Caco-2 (cell line): ENCODE data around the gene LRP8. TPM values are rescaled to one million over a fixed set of nuclear protein-coding genes. Genes with fewer than 3 reads are reported as not detected.

Experiments used
- BruUV-seq: library from RNA; stranded (reverse); fragments of 400-500 nt; replicated peaks from 2 replicates; lab custom pipeline; 2021; lab: Mats Ljungman, UMichigan
- CTCF ChIA-PET: fragments of 300-600 bp; sonication (Branson Sonifier 250); formaldehyde crosslinking; loops from one replicate; lab custom pipeline; 2022; ENCODE audit warnings: antibody characterized with exemption; lab: Charles Lee
- POLR2A ChIA-PET: fragments of 300-600 bp; sonication (Branson Sonifier 250); formaldehyde crosslinking; loops from one replicate; lab custom pipeline; 2022; ENCODE audit warnings: antibody characterized with exemption; lab: Charles Lee
- DNase-seq, 2 experiments: peaks; one replicate each; pipeline versions ENCODE4 v3.0.0 to v3.0.0-alpha.2; 2020 to 2022
- H3K27me3 ChIP-seq: replicated peaks from 2 replicates; pipeline ENCODE4 v1.6.0; 2011; ENCODE audit warnings: low read length; ENCODE audit not compliant: control insufficient read depth, insufficient read depth
- H3K36me3 ChIP-seq: 2 replicates; pipeline ENCODE4 v1.5.1; 2011; ENCODE audit warnings: low read length; ENCODE audit not compliant: control insufficient read depth, insufficient read depth
- H3K4me1 ChIP-seq: fragments of 250-450 bp; sonication (Bioruptor Pico); 2 replicates; pipeline ENCODE4 v1.5.1; 2020; ENCODE audit warnings: mild to moderate bottlenecking
- H3K4me3 ChIP-seq: 2 replicates; pipeline ENCODE4 v1.5.1; 2011; ENCODE audit warnings: low read depth, mild to moderate bottlenecking, control low read depth, low read length
- H3K9me3 ChIP-seq: fragments of 250-450 bp; sonication (Bioruptor Pico); 2 replicates; pipeline ENCODE4 v1.5.1; 2020; ENCODE audit warnings: mild to moderate bottlenecking, moderate library complexity
- H3K27ac Mint-ChIP-seq: one replicate; pipeline ENCODE4 v1.8.0; 2022; ENCODE audit warnings: mixed read lengths; ENCODE audit not compliant: unreplicated experiment
- H3K27me3 Mint-ChIP-seq: one replicate; pipeline ENCODE4 v1.8.0; 2022; ENCODE audit warnings: mixed read lengths; ENCODE audit not compliant: insufficient read depth, unreplicated experiment
- H3K36me3 Mint-ChIP-seq: one replicate; pipeline ENCODE4 v1.8.0; 2022; ENCODE audit warnings: mild to moderate bottlenecking, mixed read lengths; ENCODE audit not compliant: insufficient read depth, unreplicated experiment
- H3K4me1 Mint-ChIP-seq: one replicate; pipeline ENCODE4 v1.8.0; 2022; ENCODE audit warnings: low read depth, mixed read lengths; ENCODE audit not compliant: unreplicated experiment
- H3K4me3 Mint-ChIP-seq: one replicate; pipeline ENCODE4 v1.8.0; 2022; ENCODE audit warnings: mild to moderate bottlenecking, moderate library complexity, mixed read lengths; ENCODE audit not compliant: unreplicated experiment
- H3K9me3 Mint-ChIP-seq: one replicate; pipeline ENCODE4 v1.8.0; 2022; ENCODE audit warnings: mixed read lengths; ENCODE audit not compliant: unreplicated experiment
- intact Hi-C: fragments of 100-400 bp; cut with micrococcal nuclease; formaldehyde crosslinking; loops from one replicate; pipeline ENCODE4 v1.10.0; 2022; ENCODE audit not compliant: unreplicated experiment
- total RNA-seq: library from RNA; stranded (reverse); gene quantifications from 2 replicates; pipeline ENCODE4 v1.2.3, GENCODE V29; 2022
- TF ChIP-seq, protein P1 (sequence below), 2 experiments: fragments of 200-600 bp in 1 of 2; IDR thresholded peaks; 1 replicate in 1 of 2; 2 replicates in 1 of 2; pipeline versions ENCODE4 v1.5.1 to v1.8.0; 2011 to 2022; ENCODE audit warnings: antibody characterized with exemption in 1 of 2, control low read depth in 1 of 2, inconsistent platforms in 1 of 2, low read depth in 1 of 2, low read length in 1 of 2, mild to moderate bottlenecking in 1 of 2, moderate library complexity in 1 of 2; ENCODE audit not compliant: insufficient read depth in 1 of 2, severe bottlenecking in 1 of 2, unreplicated experiment in 1 of 2

The LRP8 gene
- total RNA-seq, 1 experiment from 2014 or later = 11.8 TPM

DNA sequence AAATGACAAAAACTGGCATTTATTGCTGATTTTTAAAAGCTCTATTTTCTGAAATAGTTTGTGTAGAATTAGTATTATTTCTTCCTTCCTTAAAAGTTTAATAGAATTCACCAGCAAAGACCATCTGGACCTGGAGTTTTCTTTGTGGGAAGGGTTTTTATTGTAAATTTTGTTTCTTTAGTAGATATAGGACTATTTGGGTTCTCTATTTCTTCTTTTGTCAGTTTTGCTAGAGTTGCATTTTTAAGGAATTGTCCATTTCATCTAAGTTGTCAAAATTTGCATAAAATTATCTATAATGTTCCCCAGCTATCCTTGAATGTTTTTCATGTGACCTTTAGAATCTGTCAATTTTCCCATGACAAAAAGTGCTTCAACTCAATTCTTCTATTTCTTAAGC is 28.8 kb upstream of the LRP8 start:
- peaks cover 5% of the 10 kb centered on the region for H3K36me3 Mint-ChIP-seq
- Histone ChIP-seq H3K9me3 (no peaks in the 10 kb centered on the region), H3K4me3 (no peak overlapping the region), H3K27me3 (no peaks in the 10 kb centered on the region), H3K4me1 (no peaks in the 10 kb centered on the region), H3K36me3 (no peaks in the 10 kb centered on the region)
- intact Hi-C loops = no loop called here
- TF ChIP-seq, protein P1, sequence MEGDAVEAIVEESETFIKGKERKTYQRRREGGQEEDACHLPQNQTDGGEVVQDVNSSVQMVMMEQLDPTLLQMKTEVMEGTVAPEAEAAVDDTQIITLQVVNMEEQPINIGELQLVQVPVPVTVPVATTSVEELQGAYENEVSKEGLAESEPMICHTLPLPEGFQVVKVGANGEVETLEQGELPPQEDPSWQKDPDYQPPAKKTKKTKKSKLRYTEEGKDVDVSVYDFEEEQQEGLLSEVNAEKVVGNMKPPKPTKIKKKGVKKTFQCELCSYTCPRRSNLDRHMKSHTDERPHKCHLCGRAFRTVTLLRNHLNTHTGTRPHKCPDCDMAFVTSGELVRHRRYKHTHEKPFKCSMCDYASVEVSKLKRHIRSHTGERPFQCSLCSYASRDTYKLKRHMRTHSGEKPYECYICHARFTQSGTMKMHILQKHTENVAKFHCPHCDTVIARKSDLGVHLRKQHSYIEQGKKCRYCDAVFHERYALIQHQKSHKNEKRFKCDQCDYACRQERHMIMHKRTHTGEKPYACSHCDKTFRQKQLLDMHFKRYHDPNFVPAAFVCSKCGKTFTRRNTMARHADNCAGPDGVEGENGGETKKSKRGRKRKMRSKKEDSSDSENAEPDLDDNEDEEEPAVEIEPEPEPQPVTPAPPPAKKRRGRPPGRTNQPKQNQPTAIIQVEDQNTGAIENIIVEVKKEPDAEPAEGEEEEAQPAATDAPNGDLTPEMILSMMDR (IDR thresholded peaks at IDR 0.05; ENCODE audit: insufficient read depth in 1 of 2, low read depth in 1 of 2, low read length in 1 of 2, severe bottlenecking in 1 of 2, unreplicated experiment in 1 of 2) = no peak
- DNase-seq = no peak
- H3K4me3 Mint-ChIP-seq = no peak overlapping the region
- POLR2A ChIA-PET = no interaction called here
- no peaks in the 10 kb centered on the region for H3K4me1 Mint-ChIP-seq
- H3K9me3 Mint-ChIP-seq = no peaks in the 10 kb centered on the region
- CTCF ChIA-PET = no interaction called here
- BruUV-seq = no TSS peak
- H3K27me3 Mint-ChIP-seq = no peaks in the 10 kb centered on the region
- H3K27ac Mint-ChIP-seq = no peak overlapping the region

DNA sequence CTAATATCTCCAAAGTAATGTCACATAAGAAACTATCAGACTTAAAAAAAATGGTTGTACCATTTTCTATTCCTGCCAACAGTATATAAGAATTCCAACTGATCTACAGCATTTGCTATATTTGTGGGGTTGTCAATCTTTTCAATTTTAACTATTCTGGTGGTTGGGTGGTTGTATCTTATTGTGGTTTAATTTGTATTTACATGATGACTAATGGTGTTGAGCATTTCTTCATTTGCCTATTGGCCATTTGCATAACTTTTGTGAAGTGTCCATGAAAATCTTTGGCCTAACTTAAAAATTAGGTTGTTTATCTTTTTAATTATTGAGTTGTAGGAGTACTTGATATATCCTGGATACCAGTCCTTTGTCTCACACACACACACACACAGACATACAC is 26.2 kb upstream of the LRP8 start:
- Histone ChIP-seq H3K4me3 (no peak overlapping the region), H3K27me3 (no peaks in the 10 kb centered on the region), H3K4me1 (no peaks in the 10 kb centered on the region), H3K36me3 (no peaks in the 10 kb centered on the region), H3K9me3 (no peaks in the 10 kb centered on the region)
- no peak for DNase-seq
- intact Hi-C loops = no loop called here
- H3K36me3 Mint-ChIP-seq = peaks cover 5% of the 10 kb centered on the region
- H3K9me3 Mint-ChIP-seq = no peaks in the 10 kb centered on the region
- POLR2A ChIA-PET = no interaction called here
- no peak overlapping the region for H3K27ac Mint-ChIP-seq
- TF ChIP-seq, protein P1 (IDR thresholded peaks at IDR 0.05; ENCODE audit: insufficient read depth in 1 of 2, low read depth in 1 of 2, low read length in 1 of 2, severe bottlenecking in 1 of 2, unreplicated experiment in 1 of 2) = no peak
- no peaks in the 10 kb centered on the region for H3K4me1 Mint-ChIP-seq
- no peaks in the 10 kb centered on the region for H3K27me3 Mint-ChIP-seq
- BruUV-seq = no TSS peak
- no peak overlapping the region for H3K4me3 Mint-ChIP-seq
- CTCF ChIA-PET = no interaction called here

- CTCF ChIA-PET = no interaction called here
- Histone ChIP-seq H3K4me3 (no peak overlapping the region), H3K4me1 (no peaks in the 10 kb centered on the region), H3K27me3 (no peaks in the 10 kb centered on the region), H3K36me3 (no peaks in the 10 kb centered on the region), H3K9me3 (no peaks in the 10 kb centered on the region)
- POLR2A ChIA-PET = no interaction called here
- no peak for DNase-seq
- Mint-ChIP-seq H3K27me3 (no peaks in the 10 kb centered on the region), H3K4me1 (no peaks in the 10 kb centered on the region), H3K36me3 (peaks cover 5% of the 10 kb centered on the region), H3K9me3 (no peaks in the 10 kb centered on the region), H3K27ac (no peak overlapping the region), H3K4me3 (no peak overlapping the region)
- no TSS peak for BruUV-seq
- TF ChIP-seq, protein P1 (IDR thresholded peaks at IDR 0.05; ENCODE audit: insufficient read depth in 1 of 2, low read depth in 1 of 2, low read length in 1 of 2, severe bottlenecking in 1 of 2, unreplicated experiment in 1 of 2) = no peak
- intact Hi-C loops = no loop called here
Measured at GRCh38 chr1:53352561-53352960, 24.7 kb upstream of the LRP8 start.
